Astrocyte (in vitro differentiated cells and primary cell): ENCODE measurements around the gene POM121.
"Not testable (repeated sequence)": the region's sequence is repeated elsewhere in the genome, so short reads cannot be mapped to it uniquely, and the experiment has no call there.

Source experiments
- EZH2 ChIP-seq: IDR thresholded peaks from 2 replicates; pipeline ENCODE4 v1.6.1; 2012; ENCODE audit warnings: mild to moderate bottlenecking, low read length, inconsistent platforms; ENCODE audit not compliant: insufficient read depth
- TF ChIP-seq, protein P1 (sequence below): IDR thresholded peaks from 2 replicates; pipeline ENCODE4 v1.5.1; 2011; ENCODE audit warnings: low read depth, mild to moderate bottlenecking, inconsistent platforms, low read length, moderate library complexity; ENCODE audit not compliant: insufficient read depth

DNA sequence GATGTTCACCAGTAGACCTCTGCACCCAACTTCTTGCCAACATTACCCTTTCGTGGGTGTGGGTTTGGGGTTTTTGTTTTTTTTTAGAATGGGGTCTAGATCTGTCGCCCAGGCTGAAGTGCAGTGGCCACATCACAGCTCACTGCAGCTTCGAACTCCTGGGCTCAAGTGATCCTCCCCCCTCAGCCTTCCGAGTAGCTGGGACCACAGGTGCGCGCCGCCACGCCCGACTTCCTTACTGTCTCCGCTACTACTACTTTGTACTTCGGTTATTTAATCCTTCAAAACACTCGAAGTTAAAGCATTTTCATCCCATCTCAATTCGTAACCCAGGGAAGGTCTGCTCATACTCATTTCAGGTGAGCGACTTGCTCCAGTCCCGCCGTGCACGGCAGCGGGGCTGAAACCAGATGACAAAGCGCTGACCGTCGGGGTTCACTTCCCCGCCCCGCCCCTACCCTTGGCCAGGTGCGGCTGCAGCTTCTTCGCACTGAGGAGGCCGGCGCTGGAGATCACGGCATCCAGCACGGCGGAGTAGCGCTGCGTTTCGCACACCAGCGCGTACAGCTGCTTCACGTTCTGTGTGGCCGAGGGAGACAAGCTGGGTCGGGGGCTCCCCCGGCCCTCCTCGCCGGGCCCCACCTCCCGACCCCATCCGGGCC, 29.1 kb downstream of the POM121 start:
- TF ChIP-seq, protein P1, sequence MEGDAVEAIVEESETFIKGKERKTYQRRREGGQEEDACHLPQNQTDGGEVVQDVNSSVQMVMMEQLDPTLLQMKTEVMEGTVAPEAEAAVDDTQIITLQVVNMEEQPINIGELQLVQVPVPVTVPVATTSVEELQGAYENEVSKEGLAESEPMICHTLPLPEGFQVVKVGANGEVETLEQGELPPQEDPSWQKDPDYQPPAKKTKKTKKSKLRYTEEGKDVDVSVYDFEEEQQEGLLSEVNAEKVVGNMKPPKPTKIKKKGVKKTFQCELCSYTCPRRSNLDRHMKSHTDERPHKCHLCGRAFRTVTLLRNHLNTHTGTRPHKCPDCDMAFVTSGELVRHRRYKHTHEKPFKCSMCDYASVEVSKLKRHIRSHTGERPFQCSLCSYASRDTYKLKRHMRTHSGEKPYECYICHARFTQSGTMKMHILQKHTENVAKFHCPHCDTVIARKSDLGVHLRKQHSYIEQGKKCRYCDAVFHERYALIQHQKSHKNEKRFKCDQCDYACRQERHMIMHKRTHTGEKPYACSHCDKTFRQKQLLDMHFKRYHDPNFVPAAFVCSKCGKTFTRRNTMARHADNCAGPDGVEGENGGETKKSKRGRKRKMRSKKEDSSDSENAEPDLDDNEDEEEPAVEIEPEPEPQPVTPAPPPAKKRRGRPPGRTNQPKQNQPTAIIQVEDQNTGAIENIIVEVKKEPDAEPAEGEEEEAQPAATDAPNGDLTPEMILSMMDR = not testable (repeated sequence)
- TF ChIP-seq EZH2 = not testable (repeated sequence)
